Left renal pelvis (tissue), 4 donors: ENCODE measurements around the gene CSPG4. TPM values are rescaled to one million over a fixed set of nuclear protein-coding genes. Genes with fewer than 3 reads are reported as not detected.

ENCODE experiments used
- DNase-seq, 4 donors: peaks; one replicate each; pipeline ENCODE4 v3.0.0-alpha.2; 2013; ENCODE audit warnings: low read depth in 4 of 4, low spot score in 3 of 4
- polyA plus RNA-seq, 4 donors: library from polyadenylated mRNA; unstranded; fragments of 120-200 nt; gene quantifications; one replicate each; pipeline ENCODE4 v1.2.1, GENCODE V29; 2013; ENCODE audit not compliant: insufficient read length in 4 of 4

CSPG4 gene
- polyA plus RNA-seq, 4 donors: 7.6 to 8.6 (median 8.5) TPM

DNA sequence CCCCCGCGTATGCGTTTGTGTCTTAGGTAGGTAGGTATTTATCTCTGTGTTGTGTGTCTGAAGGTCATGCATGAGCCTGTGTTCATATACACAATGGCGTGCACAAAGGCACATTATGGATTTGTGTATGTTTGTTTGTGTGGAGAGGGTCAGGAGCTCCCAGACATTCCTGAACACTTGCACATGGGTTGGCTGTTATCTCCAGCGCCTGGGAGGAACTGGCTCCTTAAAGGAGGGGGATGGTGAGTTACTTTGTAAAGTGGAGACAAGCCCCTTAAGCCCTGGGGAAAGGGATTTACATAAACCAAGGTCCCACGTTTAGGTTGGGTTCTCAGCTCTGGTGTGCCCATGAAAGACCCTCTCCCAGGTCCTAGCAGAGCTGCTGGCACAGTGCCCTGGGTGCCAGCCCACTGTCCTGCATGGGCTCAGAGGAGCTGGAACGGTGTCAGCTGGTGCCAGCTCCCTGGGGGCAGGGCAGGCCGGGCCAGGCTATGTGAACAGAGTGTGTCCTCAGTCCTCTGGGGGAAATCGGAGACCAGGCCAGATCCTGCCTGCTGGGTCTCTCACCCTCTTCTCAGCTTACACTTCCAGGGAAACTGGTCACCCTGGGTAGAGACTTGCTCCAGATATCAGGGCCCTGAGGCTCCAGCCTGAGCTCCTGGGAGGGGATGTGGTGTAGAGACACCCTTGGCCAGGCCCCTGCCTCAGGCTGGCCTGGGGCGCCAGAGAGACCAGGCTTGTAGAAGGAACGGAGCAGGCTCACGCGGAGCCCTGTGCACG is 39.8 kb downstream of the CSPG4 start:
- DNase-seq: no peak

DNA sequence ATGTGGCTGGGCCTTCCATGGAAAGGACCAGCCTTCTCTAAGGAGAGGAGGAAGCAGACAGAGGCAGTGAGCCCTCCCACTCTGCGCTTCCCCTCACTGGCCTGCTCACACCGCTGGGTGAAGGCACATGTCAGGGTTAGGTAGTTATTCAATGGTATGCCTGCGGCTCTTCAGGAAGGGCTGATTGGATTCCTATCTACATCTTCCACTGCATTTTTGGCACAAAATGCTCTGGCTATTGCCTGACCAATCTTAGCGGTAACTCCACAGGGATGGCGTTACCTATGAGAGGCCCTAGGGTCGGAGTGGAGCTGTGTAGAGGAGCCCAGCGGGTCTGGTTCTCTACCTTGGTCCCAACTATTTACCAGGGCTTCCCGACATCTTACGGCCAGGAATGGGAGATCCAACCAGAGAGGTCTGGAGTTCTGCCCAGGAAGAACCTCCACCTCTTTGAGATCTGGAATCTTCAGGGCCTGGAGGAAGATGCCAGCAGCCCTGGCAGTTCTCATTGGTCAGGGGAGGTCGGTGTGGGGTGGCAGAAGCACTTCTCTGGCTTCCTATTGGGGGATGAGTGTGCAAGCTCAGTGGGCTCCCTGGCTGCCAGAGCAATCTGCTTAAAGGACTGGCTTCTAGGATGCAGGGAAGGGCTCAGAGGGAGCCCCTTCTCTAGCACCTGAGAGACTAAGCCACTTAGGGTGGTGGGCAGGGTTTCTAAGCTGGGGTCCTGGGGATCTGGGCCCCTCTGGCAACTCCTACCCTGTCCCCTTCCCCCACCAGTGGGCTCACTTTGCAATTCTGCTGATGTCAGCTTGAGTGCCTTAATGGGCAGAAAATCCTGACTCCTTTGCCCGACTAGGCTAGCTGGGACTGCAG is 40.7 kb downstream of the CSPG4 start:
- DNase-seq: no peak

DNA sequence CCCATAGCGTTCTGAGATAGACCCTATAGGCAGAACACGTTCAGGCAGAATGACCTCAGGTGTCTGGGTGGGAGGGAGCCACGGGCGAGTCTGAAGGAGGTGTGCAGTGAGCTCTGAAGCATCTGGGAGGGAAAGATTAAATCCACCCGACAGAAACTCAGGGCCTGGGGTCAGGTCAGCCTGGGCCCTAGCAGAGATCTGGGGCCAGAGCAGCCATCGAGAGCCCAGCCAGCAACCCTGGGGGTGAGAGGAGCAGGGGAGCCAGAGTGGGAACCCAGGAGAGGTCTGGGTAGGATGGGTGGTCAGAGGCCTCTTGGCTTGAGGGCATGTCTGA is 42.8 kb downstream of the CSPG4 start:
- no peak for DNase-seq

DNA sequence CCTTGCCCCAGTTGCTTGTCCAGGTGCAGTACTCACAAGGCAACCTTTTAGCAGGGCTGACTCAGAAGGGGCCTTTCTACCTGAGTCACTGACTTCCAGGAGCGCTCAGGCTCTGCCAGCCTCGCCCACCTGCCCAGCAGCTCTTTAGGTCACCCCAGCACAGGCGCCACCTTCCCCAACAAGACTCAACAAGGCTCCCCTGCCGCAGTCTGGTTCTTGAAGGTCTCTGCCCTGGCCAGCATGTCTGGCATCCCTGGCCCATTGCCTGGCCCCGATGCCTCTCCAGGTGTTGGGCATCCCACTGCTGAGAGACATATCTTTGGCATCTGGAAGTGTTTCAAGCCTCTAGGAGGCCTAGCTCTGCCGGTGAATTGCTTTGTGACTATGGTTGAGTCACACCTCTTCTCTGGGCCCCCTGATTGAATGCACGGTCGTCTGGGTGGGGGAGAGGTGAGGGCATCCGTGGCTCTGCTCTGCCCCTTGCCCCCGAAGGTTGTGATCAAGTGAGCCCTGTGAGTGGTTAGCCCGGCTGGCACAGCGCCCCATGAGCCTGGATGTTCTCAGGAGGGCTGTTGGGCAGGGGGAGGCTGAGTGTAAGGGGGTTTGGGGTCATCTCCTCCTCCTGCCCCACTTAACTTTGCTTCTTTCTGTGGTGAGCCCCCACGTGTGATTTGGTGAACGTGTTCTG is 43.3 kb downstream of the CSPG4 start:
- no peak for DNase-seq

DNA sequence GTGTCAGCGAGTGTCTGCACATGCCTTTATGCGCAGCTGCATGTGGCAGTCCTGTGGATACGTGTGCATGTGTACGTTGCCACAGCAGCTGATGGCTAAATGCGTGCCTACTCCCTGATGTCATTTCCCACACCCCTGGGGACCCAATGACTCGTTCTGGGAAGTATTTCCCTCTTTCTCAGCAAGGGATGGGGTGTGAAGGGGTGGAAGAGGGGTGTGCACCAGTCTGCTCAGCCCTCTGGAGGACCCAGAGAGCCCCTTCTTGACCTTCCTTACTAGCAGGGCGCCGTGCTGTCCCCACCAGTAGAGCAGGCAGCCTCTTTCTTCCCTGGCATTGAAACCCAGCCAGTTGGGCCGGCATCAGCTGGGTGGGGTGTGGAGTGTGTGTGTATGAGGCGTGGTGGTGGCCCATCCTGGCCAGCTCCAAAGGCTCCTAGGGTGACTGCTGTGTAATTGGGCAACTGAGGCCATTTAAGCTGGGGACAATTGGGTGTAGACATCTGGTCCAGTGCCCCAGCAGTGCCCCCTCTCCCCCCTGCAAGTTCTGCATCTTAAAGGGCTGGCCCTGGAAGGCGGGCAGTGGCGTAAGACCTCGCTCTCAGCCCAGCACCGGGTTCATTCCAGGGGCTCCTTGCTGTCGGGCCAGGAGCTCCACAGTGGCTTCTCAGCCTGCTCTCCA is 45.7 kb downstream of the CSPG4 start:
- DNase-seq: no peak

DNA sequence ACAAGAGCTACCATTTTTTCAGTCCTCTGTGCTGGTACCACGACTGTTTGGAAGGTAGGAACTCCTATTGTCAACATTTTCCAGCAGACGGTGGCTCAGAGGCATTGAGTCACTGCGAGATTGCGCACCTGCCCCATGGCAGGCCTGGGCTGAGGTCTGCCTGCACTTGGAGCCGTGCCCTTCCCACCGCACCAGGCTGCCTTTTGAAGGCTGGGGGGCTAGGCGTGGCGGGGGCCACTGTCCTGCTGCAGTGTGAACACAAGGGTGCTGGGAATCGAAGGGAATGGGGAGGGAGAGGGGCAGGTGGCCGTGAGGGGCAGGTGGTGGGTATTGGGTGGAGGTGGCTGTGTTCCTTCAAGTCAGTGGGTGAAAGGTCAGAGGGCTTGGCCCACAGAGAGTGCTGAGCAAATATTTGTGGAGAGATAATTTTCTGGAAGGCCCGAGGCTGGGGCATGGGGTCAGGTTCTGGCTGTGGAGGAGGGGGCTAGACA is 48.7 kb downstream of the CSPG4 start:
- no peak for DNase-seq

DNA sequence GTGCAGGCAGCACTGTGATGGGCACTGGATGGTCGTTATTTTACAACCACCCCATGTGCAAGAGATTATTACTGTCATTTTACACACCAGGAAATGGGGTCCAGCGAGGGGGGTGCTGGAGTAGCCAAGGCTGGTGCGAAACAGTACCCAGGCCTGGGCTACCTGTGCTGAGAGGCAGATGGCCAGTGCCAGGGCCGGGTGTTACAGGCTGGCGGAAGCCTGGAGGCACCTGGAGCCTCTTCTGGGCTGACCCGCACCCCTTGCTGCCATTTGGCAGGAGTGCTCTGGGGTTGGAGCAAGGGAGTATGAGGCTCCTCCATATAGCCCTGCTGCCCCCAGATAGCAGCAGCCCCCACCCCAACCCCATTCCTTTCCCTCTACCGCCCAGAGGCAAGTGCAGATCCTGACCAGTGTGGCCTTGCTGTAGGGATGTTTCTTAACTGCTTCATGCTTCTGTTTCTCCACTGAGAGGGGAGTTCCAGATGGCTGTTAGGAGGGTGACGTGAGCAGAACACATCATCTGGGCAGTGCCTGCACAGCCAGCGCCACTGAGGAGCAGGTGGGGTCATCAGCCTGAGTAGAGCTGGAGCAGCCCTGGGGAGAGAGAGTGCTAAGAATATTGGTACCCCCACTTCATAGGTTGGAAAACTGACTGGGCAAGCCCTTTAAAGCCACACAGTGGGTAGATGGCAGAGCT is 49.7 kb downstream of the CSPG4 start:
- DNase-seq: no peak

DNA sequence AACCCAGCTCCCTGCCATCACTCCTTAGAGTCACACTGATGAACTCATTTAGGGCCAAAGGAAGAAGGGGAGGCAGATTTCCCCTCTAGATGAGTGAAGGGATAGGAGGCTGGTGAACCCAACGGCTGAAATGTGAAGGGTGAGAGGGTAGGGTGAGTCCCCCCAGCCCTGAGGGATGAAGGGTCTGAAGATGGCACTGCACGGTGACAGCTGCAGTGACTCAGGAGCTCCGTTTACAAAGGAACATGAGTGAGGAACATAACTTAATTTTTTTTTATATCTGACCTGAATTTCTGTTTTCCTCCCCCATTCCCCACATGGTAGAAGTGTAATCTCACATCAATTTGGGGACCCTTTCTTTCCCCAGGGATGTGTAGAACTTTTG is 50.9 kb downstream of the CSPG4 start:
- no peak for DNase-seq

DNA sequence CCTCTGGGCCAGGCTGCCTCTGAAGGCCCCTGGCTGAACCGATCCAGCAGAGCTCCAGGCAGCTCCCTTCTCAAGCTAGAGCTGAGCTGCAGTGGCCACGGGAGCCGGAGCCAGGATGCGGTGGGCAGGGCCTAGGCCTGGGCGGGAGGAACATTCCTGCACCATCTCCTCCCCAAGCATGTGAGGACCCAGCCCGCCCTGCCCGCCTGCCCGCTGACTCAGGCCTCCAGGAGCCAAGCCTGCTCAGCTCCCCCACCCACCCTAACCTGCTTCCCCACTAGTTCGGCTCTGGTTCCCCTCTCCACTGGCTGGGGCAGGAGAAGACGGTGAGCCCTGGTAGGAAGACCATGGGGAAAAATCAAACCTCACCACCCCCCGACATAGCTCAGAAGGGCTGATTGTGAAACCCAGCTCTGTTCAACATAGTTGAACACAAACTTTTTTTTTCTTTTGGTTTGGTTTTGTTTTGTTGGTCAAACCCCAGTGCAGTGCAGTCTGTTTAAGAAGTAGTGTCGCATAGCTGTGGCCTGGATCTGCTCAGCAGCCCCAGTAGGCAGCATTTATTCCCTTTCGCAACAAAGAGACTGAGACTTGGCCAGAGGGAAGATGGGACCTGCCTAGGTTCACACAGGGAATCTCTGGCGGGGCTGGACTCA is 51.4 kb downstream of the CSPG4 start:
- DNase-seq: no peak

DNA sequence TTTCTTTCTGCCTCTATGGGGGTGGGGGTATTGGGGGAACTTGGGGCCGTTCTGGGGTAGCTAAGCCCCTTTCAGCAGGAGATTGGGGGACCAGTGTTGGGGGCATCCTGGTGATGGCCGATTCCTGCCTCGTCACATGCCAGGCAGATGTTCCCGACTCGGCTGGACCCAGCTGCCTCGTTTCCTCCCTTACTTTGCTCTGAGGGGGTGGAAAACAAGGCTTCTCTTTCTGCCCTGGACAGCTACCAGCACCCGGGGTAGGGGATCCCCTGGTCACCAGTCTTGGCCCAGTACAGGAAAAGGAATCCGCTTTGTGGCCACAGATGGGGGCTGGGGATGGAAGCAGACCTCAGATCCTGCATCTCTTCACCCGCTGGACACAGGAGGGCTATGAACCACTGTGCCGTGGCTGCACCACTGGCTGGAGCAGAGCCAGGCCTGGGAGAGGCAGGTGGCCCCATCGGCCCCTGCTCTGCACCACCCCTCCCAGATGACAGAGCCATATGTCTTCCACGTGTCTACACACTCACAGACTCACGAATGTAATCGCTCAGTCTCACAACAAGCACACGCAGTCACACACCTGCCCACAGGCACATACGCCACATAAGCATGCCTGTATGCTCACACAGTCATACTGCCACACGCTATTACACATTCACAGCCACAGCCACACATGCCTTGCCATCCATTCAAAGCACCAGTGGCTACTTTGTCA is 52.6 kb downstream of the CSPG4 start:
- no peak for DNase-seq

DNA sequence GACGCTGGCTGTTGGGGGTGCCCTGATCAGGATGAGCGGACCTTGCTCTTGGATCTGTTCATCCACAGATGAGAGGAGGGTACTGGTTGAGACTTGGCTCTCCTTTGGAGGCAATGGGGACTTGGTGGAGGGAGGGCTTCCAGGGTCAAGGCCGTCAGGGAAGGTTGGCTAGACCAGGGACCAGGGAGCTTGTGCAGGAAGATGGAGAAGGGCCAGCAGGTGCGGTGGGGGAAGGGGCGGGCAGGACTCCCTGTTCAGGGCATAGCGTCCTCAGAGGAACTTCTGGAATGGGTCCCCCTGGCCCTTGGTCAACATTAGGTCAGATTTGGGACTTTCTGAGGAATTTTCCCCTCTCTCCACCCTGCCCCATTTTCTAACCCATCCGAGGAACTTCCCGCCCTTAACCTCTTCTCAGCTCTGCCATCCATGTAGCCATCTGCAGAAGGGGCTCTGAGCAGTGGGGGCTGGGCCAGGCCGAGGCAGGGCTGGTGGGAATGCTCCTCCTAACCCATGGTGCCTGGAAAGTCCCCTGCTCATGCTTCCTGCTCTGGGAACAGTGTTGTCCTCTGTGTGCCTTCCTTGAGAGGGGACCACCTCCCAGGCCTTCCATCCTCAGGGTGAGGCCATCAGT is 53.4 kb downstream of the CSPG4 start:
- no peak for DNase-seq

DNA sequence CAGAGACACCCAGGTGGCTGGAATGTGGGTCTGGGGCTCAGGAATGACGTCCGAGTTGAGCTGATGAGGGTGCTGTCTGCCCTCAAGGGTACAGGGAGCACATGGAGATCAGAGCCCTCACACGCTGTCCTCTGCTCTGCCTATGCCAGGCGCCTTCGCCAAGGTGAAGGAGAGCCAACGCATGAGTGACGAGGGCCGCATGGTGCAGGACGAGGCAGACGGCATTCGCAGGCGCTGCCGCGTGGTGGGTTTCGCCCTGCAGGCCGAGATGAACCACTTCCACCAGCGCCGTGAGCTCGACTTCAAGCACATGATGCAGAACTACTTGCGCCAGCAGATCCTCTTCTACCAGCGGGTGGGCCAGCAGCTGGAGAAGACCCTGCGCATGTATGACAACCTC is 55.8 kb downstream of the CSPG4 start:
- no peak for DNase-seq

DNA sequence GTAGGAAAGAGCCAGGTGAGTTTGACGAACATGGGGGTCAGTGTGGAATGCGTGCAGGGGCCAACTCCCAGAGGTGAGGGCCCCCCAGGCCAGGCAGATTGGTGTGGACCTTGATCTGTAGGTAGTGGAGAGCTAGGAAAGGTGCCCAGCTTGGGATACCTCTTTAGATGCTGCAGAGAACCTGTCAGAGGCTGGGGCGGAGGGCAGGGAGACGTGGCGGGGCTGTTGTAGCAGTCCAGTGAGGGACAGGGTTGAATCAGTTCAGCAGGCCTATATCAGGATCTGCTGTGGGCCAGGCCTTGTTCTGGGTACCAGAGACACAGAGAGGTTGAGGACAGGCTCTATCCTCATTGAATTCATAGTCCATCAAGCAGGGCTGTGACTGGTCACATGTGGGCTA is 56.3 kb downstream of the CSPG4 start:
- no peak for DNase-seq

DNA sequence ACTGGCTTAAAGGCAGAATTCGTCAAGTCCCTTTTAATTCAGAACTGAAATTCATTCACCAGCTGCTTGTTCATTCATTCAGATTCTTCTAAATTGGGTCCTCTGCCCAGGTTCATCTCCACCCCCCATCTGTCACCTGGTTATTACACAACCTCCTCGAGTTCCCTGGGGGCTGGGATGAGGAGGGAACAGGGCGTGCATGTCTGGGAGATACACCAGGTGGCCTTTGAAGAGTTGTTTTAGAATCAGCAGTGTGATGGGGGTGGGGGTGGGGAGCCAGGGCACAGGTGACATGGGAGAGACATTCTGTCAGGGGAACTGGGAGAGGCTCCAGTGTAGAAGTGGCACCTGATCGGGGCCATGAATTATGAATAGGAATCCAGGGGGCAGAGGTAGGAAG is 56.7 kb downstream of the CSPG4 start:
- no peak for DNase-seq

DNA sequence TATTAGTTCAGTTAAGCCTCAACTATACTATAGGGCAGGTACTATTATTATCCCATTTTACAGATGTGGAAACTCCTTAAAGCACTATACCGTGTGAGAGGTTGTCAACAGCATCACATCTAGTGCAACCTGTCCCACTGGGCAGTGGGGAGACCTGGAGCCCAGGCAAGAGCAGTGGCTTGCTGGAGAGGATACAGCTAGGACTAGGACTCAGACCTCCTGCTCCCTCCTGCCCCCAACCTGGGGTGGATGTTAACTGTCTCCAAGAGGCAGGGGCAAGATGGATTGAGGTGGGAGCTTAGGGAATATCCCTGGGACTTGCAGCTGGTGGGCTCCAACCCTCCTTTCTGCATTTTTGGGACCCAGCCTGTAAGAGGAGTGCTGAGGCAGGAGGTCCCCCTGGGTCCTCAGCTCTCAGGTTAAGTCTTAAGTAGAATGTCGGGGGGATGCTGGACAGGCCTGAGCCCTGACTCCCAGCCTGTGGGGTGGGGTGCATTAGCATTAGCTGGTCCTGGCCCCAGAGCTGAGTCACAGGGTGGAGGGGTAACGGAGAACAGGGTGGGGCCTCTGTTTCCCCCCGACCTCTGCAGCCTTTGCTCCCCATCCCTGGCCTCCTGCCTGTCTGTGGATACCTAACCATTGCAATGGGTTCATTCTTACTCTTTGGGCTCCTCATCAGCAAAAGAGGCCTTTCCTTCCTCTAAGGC is 58.3 kb downstream of the CSPG4 start:
- DNase-seq: no peak

DNA sequence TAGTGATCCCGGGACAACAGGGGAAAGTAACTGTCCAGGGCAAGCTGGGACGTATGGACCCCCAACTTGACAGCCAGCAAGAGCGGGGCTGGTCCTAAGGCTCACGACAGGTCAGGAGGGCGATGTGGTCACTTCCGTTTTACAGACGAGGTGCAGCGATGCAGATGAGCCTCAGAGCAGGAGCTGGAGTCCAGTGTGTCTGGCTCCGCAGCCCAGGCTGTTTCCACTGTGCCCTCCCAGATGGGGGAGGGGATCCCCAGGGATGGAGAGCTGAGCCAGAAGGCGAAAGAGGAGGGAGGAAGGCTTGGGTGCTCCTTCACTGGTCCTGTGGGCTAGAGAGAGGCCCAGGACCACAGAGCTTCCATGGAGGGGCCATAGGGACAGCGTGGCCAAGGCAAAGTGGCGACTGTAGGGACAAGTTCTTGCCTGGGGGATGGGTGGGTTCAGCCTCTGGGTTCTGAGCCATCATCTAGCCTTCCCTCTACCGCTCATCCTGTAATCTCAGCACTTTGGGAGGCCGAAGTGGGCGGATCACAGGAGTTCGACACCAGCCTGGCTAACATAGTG is 59.2 kb downstream of the CSPG4 start:
- no peak for DNase-seq

DNA sequence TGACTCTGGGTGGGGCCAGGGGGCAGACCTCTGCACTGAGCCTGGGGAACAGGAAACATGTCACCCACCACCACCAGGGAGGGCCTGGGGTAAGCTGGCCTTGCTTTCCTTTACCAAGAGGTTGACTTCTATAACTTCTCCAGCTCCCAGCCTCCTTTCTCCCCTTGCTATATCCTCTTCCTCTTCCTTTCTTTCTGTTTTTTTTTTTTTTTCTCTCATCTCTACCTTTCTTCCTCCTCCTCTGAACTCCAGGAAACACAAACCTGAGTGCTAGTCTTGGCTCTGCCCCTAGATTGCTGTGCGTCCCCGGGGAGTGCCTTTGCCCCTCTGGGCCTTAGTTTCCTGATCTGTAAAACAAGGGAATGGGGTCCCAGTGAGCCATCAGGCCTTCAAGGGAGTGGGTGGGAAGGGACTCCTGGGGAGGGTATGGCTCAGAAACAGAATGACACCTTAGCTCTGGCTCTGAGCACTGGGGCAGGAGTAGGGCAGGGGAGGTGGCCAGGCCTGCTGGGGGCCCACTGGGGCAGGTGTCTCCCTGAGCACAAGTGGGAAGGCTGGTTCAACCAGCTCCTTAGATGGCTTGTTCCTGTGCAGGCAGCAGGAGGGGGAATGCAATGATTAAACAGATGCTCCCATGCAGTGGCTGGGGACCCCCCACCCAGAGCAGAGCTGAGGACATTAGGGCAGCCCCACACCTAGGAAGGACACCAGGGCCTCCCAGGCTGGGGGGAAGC is 60.7 kb downstream of the CSPG4 start:
- no peak for DNase-seq
